Breast epithelium (tissue), 4 donors: ENCODE data around the gene SYTL1. TPM values are rescaled to one million over a fixed set of nuclear protein-coding genes. Genes with fewer than 3 reads are reported as not detected.

ENCODE experiments used
- DNase-seq, 2 donors: peaks; one replicate each; pipeline ENCODE4 v3.0.0-alpha.2; 2019; ENCODE audit warnings: low spot score in 2 of 2
- H3K27ac ChIP-seq, 2 donors: fragments of 200-600 bp; sonication (generic) in 1 of 2; one replicate each; pipeline ENCODE4 v1.5.1; 2016 to 2019; ENCODE audit warnings: mild to moderate bottlenecking in 1 of 2
- H3K27me3 ChIP-seq, 2 donors: fragments of 200-600 bp; sonication (generic) in 1 of 2; one replicate each; pipeline versions ENCODE4 v1.5.1 to v1.6.0; 2017 to 2019; ENCODE audit warnings: control low read depth in 1 of 2, mild to moderate bottlenecking in 1 of 2
- H3K36me3 ChIP-seq: fragments of 200-600 bp; one replicate; pipeline ENCODE4 v1.5.1; 2019
- H3K4me1 ChIP-seq, 2 donors: fragments of 200-600 bp; sonication (generic); one replicate each; pipeline ENCODE4 v1.5.1; 2016 to 2019; ENCODE audit warnings: control low read depth in 1 of 2
- H3K4me3 ChIP-seq, 3 donors: fragments of 200-600 bp; sonication (generic); 1 replicate in 2 of 3; 2 replicates in 1 of 3; pipeline ENCODE4 v1.5.1; 2016 to 2019; ENCODE audit warnings: mild to moderate bottlenecking in 3 of 3, moderate library complexity in 2 of 3
- H3K9me3 ChIP-seq, 2 donors: fragments of 200-600 bp; sonication (generic) in 1 of 2; one replicate each; pipeline ENCODE4 v1.5.1; 2016 to 2019; ENCODE audit warnings: control low read depth in 1 of 2
- POLR2A ChIP-seq: fragments of 450-650 bp; IDR thresholded peaks from one replicate; pipeline ENCODE4 v1.6.1; 2016; ENCODE audit warnings: antibody characterized with exemption, mild to moderate bottlenecking, moderate library complexity
- POLR2AphosphoS5 ChIP-seq, 3 donors: sonication (generic); formaldehyde crosslinking; IDR thresholded peaks; one replicate each; pipeline ENCODE4 v1.6.1; 2017; ENCODE audit warnings: antibody characterized with exemption in 3 of 3
- intact Hi-C: fragments of 100-400 bp; cut with DNase I; formaldehyde crosslinking; loops from one replicate; pipeline ENCODE4 v1.15.1; 2023; ENCODE audit warnings: low total_unique reads
- total RNA-seq, 3 donors: library from RNA; depleted of rRNA; stranded (reverse); fragments of >200 nt; gene quantifications; one replicate each; pipeline ENCODE4 v1.1.0, GENCODE V29; 2016
- TF ChIP-seq, protein P1 (sequence below), 3 donors: fragments of 450-650 bp; IDR thresholded peaks; one replicate each; pipeline ENCODE4 v1.5.1; 2016 to 2017; ENCODE audit warnings: antibody characterized with exemption in 3 of 3, mild to moderate bottlenecking in 3 of 3, moderate library complexity in 3 of 3

Gene SYTL1
- total RNA-seq, 3 donors from 2014 or later: 0.96 to 33.1 (median 22.3) TPM

DNA sequence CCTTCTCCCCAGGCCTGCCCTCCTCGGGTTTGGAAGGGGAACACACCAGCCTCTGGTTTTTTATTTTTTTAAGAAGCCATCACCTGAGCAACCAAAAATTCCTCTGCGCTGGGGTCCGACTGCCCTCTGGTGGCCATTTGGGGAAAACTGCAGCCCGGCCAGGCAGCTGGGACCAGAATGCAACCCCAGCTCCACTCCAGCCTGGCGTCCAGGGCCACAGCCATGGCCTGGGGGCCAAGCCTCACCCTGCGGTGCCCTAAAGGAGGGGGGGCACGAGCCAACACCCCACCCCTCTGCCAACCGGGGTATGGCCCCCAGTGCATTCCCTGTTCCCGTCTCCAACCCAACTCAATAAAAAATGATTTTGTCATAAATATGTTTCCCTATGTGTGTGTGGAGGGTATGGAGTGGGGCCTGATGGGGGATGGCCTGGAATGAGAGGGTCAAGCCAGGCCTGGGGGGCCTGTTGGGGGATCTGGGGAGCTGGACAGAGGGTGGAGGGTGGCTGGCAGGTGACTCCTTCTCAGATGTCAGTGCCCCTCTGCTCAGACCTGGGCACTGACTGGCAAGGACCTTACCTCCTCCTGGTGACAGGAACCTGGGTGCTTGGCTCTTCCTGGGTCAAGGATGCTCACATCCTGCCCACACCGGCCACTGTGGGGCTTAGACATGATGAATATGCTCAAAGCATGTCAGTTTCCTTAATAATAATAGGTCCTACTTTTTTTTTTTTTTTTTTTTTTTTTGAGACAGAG lies 53.8 kb downstream of the SYTL1 start:
- Histone ChIP-seq H3K27ac (no peak overlapping the region), H3K27me3 (no peaks in the 10 kb centered on the region), H3K36me3 (no peaks in the 10 kb centered on the region), H3K9me3 (no peaks in the 10 kb centered on the region), H3K4me3 (no peak overlapping the region), H3K4me1 (peaks cover 0 to 8% of the 10 kb centered on the region in 2 donors)
- TF ChIP-seq, protein P1, sequence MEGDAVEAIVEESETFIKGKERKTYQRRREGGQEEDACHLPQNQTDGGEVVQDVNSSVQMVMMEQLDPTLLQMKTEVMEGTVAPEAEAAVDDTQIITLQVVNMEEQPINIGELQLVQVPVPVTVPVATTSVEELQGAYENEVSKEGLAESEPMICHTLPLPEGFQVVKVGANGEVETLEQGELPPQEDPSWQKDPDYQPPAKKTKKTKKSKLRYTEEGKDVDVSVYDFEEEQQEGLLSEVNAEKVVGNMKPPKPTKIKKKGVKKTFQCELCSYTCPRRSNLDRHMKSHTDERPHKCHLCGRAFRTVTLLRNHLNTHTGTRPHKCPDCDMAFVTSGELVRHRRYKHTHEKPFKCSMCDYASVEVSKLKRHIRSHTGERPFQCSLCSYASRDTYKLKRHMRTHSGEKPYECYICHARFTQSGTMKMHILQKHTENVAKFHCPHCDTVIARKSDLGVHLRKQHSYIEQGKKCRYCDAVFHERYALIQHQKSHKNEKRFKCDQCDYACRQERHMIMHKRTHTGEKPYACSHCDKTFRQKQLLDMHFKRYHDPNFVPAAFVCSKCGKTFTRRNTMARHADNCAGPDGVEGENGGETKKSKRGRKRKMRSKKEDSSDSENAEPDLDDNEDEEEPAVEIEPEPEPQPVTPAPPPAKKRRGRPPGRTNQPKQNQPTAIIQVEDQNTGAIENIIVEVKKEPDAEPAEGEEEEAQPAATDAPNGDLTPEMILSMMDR (IDR thresholded peaks at IDR 0.05): peak; percentile 98 to 99 (median 99)
- TF ChIP-seq POLR2A (no peak), POLR2AphosphoS5 (IDR thresholded peaks at IDR 0.05) (peak in 2 of 3 donors; percentile 13 to 24)
- DNase-seq: peak; percentile 73 to 81
- intact Hi-C loops: loop anchor here (10.0 kb wide), 3 partner anchors 91 to 269 kb away; partner anchors contain the start of gene AHDC1

DNA sequence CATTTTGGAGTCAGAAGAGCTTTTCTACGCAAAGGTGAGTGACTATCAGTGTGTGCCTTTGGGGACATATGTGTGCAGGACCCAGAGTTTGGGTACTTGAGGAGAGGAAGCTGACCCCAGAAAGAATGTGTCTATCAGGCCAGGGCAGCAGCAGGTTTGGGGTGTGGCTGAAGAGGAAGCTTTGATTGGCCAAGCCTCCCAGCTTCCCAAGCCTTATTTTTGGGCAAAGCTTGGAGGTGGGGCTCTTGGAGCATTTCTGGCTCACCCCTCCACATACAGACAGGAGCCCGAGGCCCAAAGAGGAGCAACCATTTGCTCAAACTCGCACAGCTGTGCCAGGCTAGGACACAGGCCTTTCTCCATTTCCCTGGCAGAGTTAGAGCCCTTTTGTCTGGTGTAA lies 55.3 kb downstream of the SYTL1 start:
- Histone ChIP-seq H3K36me3 (no peaks in the 10 kb centered on the region), H3K27me3 (no peaks in the 10 kb centered on the region), H3K4me1 (peaks cover 5 to 13% of the 10 kb centered on the region in 2 donors), H3K27ac (no peak overlapping the region), H3K4me3 (no peak overlapping the region), H3K9me3 (no peaks in the 10 kb centered on the region)
- TF ChIP-seq, protein P1 (IDR thresholded peaks at IDR 0.05): no peak
- TF ChIP-seq POLR2AphosphoS5 (IDR thresholded peaks at IDR 0.05) (no peak), POLR2A (no peak)
- no peak for DNase-seq
- intact Hi-C loops: loop anchor here (10.0 kb wide), 3 partner anchors 92 to 268 kb away; partner anchors contain the start of gene AHDC1

DNA sequence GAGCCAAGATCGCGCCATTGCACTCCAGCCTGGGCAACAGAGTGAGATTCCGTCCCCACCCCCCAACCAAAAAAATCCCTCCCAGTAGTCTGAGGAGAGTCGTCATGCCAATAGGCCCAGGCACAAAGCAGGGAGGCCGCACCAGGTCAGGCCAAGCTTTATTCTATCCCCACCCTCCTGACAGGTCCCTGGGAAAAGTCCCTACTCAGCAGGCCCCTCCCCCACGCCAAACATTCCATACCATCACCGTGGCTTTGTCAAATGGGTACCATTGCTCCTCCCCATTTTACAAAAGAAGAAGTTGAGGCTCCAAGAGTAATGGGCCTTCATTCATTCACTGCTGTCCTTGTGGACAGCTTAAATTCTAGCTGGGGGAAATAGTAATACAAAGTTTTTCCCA lies 55.9 kb downstream of the SYTL1 start:
- intact Hi-C loops: loop anchor here (10.0 kb wide), 3 partner anchors 93 to 267 kb away; partner anchors contain the start of gene AHDC1
- no peak for DNase-seq
- peaks cover 4 to 20% of the 10 kb centered on the region in 2 donors for H3K4me1 ChIP-seq
- H3K9me3 ChIP-seq: no peaks in the 10 kb centered on the region
- no peak overlapping the region for H3K27ac ChIP-seq
- no peaks in the 10 kb centered on the region for H3K36me3 ChIP-seq
- H3K4me3 ChIP-seq: no peak overlapping the region
- TF ChIP-seq, protein P1 (IDR thresholded peaks at IDR 0.05): no peak
- TF ChIP-seq POLR2AphosphoS5 (IDR thresholded peaks at IDR 0.05) (no peak), POLR2A (no peak)
- no peaks in the 10 kb centered on the region for H3K27me3 ChIP-seq

DNA sequence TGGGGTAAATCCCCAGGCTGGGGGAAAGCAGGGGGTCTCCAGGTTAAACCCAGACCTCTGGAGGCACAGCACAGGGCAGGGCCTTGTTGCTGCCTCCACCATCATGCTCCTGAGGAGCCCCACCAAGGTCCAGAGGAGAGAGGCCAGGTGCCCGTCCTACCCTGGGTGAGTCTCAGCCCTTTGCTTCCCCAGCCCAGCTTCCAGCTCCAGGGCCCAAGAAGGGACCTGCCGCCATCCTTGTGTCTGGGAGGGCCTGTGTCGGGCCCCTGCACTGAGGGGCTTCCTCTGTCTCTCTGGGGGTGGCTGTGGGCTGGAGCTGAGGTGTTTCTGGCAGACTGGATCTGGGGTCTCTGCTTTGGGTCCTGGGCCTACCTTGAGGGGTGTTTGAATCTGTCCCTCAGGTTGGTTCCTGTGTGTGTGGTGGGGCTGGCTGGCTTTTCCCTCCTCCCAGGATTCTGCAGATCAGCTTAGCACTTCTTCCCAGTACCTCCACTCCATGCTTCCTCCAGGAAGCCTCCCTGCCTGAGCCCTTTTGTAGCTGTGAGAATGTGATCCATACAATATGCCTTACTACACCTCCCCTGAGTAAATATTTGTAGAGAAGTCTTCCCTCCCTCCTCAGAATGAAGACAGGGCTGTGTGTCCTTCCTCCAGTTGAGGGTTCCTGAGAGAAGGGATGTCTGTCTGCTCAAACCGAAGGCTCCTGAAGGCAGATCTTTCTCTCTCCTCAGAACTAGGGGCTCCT lies 56.8 kb downstream of the SYTL1 start:
- peaks cover 5 to 24% of the 10 kb centered on the region in 2 donors for H3K4me1 ChIP-seq
- no peaks in the 10 kb centered on the region for H3K9me3 ChIP-seq
- no peak overlapping the region for H3K4me3 ChIP-seq
- TF ChIP-seq POLR2A (no peak), POLR2AphosphoS5 (IDR thresholded peaks at IDR 0.05) (no peak)
- TF ChIP-seq, protein P1 (IDR thresholded peaks at IDR 0.05): no peak
- no peaks in the 10 kb centered on the region for H3K36me3 ChIP-seq
- no peak for DNase-seq
- intact Hi-C loops: loop anchor here (10.0 kb wide), 3 partner anchors 94 to 266 kb away; partner anchors contain the start of gene AHDC1
- H3K27me3 ChIP-seq: no peaks in the 10 kb centered on the region
- H3K27ac ChIP-seq: no peak overlapping the region
